Parietal lobe (tissue), 2 donors: Measurements from ENCODE around the gene OCRL. TPM values are rescaled to one million over a fixed set of nuclear protein-coding genes. Genes with fewer than 3 reads are reported as not detected.

Experiments used
- small RNA-seq: library from RNA; depleted of rRNA; stranded (forward); fragments of <200 nt; gene quantifications from one replicate; pipeline ENCODE3, GENCODE V24; 2014; ENCODE audit warnings: low replicate concordance
- total RNA-seq: library from RNA; depleted of rRNA; stranded (reverse); fragments of >200 nt; gene quantifications from one replicate; pipeline ENCODE4 v1.2.3, GENCODE V29; 2014

The OCRL gene
- 31.9 TPM for total RNA-seq

GRCh38 chrX:129540068-129540653 is at the start of gene OCRL:
Gene OCRL (plus strand): TSS chrX:129540259. CDS start chrX:129540440, 181 bp downstream.

GRCh38 chrX:129523079-129523911 is 16.8 kb upstream of the OCRL start, which contains the start of gene SMARCA1:
Gene SMARCA1 (minus strand): TSS chrX:129523490. CDS start chrX:129523370, 120 bp downstream.

Small RNAs within 50 kb of the gene (small RNA-seq; reads per million reads assigned to genes)
- not detected for gene RF01169

Other genes starting within 250 kb of the OCRL start
- gene SMARCA1, start 16.8 kb upstream of the OCRL start, total RNA-seq: 80.1 TPM
- gene APLN, start 114.7 kb downstream of the OCRL start, total RNA-seq: 3.1 TPM
- gene XPNPEP2, start 198.7 kb downstream of the OCRL start, total RNA-seq: not detected
- gene SASH3, start 239.7 kb downstream of the OCRL start, total RNA-seq: 0.94 TPM